Astrocyte (in vitro differentiated cells and primary cell): Measurements from ENCODE around the gene E2F2.

Experiments used
- CTCF ChIP-seq: IDR thresholded peaks from 2 replicates; pipeline ENCODE4 v1.5.1; 2011; ENCODE audit warnings: low read depth, mild to moderate bottlenecking, inconsistent platforms, low read length, moderate library complexity; ENCODE audit not compliant: insufficient read depth
- EZH2 ChIP-seq: IDR thresholded peaks from 2 replicates; pipeline ENCODE4 v1.6.1; 2012; ENCODE audit warnings: mild to moderate bottlenecking, low read length, inconsistent platforms; ENCODE audit not compliant: insufficient read depth

- TF ChIP-seq CTCF (no peak), EZH2 (no peak)
Observed at GRCh38 chr1:23525558-23526250, 5.3 kb downstream of the E2F2 start.
